Measurements from ENCODE around the gene THSD7A.
"Not testable (repeated sequence)": the region's sequence is repeated elsewhere in the genome, so short reads cannot be mapped to it uniquely, and the experiment has no call there.

THSD7A gene

GRCh38 chr7:11464624-11465023 is 367.4 kb downstream of the THSD7A start:
- Mint-ChIP-seq H3K27me3 (no peaks in the 10 kb centered on the region), H3K27ac (no peak overlapping the region), H3K9me3 (ENCODE audit: low read depth) (no peaks in the 10 kb centered on the region), H3K36me3 (no peaks in the 10 kb centered on the region), H3K4me3 (no peak overlapping the region), H3K4me1 (ENCODE audit: low read depth) (no peaks in the 10 kb centered on the region)

- H3K27ac Mint-ChIP-seq: no peak overlapping the region
- H3K4me1 Mint-ChIP-seq (ENCODE audit: low read depth): no peaks in the 10 kb centered on the region
- H3K9me3 Mint-ChIP-seq (ENCODE audit: low read depth): no peaks in the 10 kb centered on the region
- no peak overlapping the region for H3K4me3 Mint-ChIP-seq
- H3K36me3 Mint-ChIP-seq: no peaks in the 10 kb centered on the region
- no peaks in the 10 kb centered on the region for H3K27me3 Mint-ChIP-seq
Measured at GRCh38 chr7:11461946-11462345, 370.1 kb downstream of the THSD7A start.

- Mint-ChIP-seq H3K27ac (no peak overlapping the region), H3K4me1 (ENCODE audit: low read depth) (no peaks in the 10 kb centered on the region), H3K4me3 (no peak overlapping the region), H3K27me3 (no peaks in the 10 kb centered on the region), H3K9me3 (ENCODE audit: low read depth) (no peaks in the 10 kb centered on the region), H3K36me3 (no peaks in the 10 kb centered on the region)
Measured at GRCh38 chr7:11458736-11459483, 373.1 kb downstream of the THSD7A start.

GRCh38 chr7:11457419-11457818 is 374.6 kb downstream of the THSD7A start:
- H3K4me3 Mint-ChIP-seq: no peak overlapping the region
- no peak overlapping the region for H3K27ac Mint-ChIP-seq
- no peaks in the 10 kb centered on the region for H3K36me3 Mint-ChIP-seq
- no peaks in the 10 kb centered on the region for H3K27me3 Mint-ChIP-seq
- no peaks in the 10 kb centered on the region for H3K9me3 Mint-ChIP-seq (ENCODE audit: low read depth)
- no peaks in the 10 kb centered on the region for H3K4me1 Mint-ChIP-seq (ENCODE audit: low read depth)

GRCh38 chr7:11456574-11456973 is 375.4 kb downstream of the THSD7A start:
- no peaks in the 10 kb centered on the region for H3K36me3 Mint-ChIP-seq
- H3K9me3 Mint-ChIP-seq (ENCODE audit: low read depth): no peaks in the 10 kb centered on the region
- no peaks in the 10 kb centered on the region for H3K4me1 Mint-ChIP-seq (ENCODE audit: low read depth)
- no peaks in the 10 kb centered on the region for H3K27me3 Mint-ChIP-seq
- H3K4me3 Mint-ChIP-seq: no peak overlapping the region
- H3K27ac Mint-ChIP-seq: no peak overlapping the region

GRCh38 chr7:11452476-11452875 is 379.5 kb downstream of the THSD7A start:
- Mint-ChIP-seq H3K27ac (no peak overlapping the region), H3K27me3 (no peaks in the 10 kb centered on the region), H3K36me3 (no peaks in the 10 kb centered on the region), H3K9me3 (ENCODE audit: low read depth) (no peaks in the 10 kb centered on the region), H3K4me1 (ENCODE audit: low read depth) (no peaks in the 10 kb centered on the region), H3K4me3 (no peak overlapping the region)

- Mint-ChIP-seq H3K4me1 (ENCODE audit: low read depth) (no peaks in the 10 kb centered on the region), H3K4me3 (no peak overlapping the region), H3K36me3 (no peaks in the 10 kb centered on the region), H3K27me3 (no peaks in the 10 kb centered on the region), H3K9me3 (ENCODE audit: low read depth) (no peaks in the 10 kb centered on the region), H3K27ac (no peak overlapping the region)
Measured at GRCh38 chr7:11450281-11450680, 381.7 kb downstream of the THSD7A start.

GRCh38 chr7:11449316-11449715 is 382.7 kb downstream of the THSD7A start:
- Mint-ChIP-seq H3K36me3 (no peaks in the 10 kb centered on the region), H3K27me3 (no peaks in the 10 kb centered on the region), H3K9me3 (ENCODE audit: low read depth) (no peaks in the 10 kb centered on the region), H3K27ac (no peak overlapping the region), H3K4me3 (no peak overlapping the region), H3K4me1 (ENCODE audit: low read depth) (no peaks in the 10 kb centered on the region)

- Mint-ChIP-seq H3K4me1 (ENCODE audit: low read depth) (no peaks in the 10 kb centered on the region), H3K27me3 (no peaks in the 10 kb centered on the region), H3K9me3 (ENCODE audit: low read depth) (no peaks in the 10 kb centered on the region), H3K36me3 (no peaks in the 10 kb centered on the region), H3K4me3 (no peak overlapping the region), H3K27ac (no peak overlapping the region)
Measured at GRCh38 chr7:11448323-11448722, 383.7 kb downstream of the THSD7A start.

- H3K27ac Mint-ChIP-seq: no peak overlapping the region
- no peaks in the 10 kb centered on the region for H3K9me3 Mint-ChIP-seq (ENCODE audit: low read depth)
- H3K27me3 Mint-ChIP-seq: no peaks in the 10 kb centered on the region
- H3K36me3 Mint-ChIP-seq: no peaks in the 10 kb centered on the region
- H3K4me1 Mint-ChIP-seq (ENCODE audit: low read depth): no peaks in the 10 kb centered on the region
- H3K4me3 Mint-ChIP-seq: no peak overlapping the region
Measured at GRCh38 chr7:11447106-11447505, 384.9 kb downstream of the THSD7A start.

GRCh38 chr7:11443934-11444333 is 388.1 kb downstream of the THSD7A start:
- not testable (repeated sequence) for H3K36me3 Mint-ChIP-seq; H3K27ac Mint-ChIP-seq; H3K27me3 Mint-ChIP-seq; H3K4me3 Mint-ChIP-seq; H3K4me1 Mint-ChIP-seq (ENCODE audit: low read depth); H3K9me3 Mint-ChIP-seq (ENCODE audit: low read depth)

- H3K36me3 Mint-ChIP-seq: no peaks in the 10 kb centered on the region
- no peak overlapping the region for H3K4me3 Mint-ChIP-seq
- no peaks in the 10 kb centered on the region for H3K27me3 Mint-ChIP-seq
- H3K9me3 Mint-ChIP-seq (ENCODE audit: low read depth): no peaks in the 10 kb centered on the region
- no peak overlapping the region for H3K27ac Mint-ChIP-seq
- no peaks in the 10 kb centered on the region for H3K4me1 Mint-ChIP-seq (ENCODE audit: low read depth)
Measured at GRCh38 chr7:11437994-11438393, 394.0 kb downstream of the THSD7A start.

- Mint-ChIP-seq H3K27me3 (no peaks in the 10 kb centered on the region), H3K36me3 (no peaks in the 10 kb centered on the region), H3K4me3 (no peak overlapping the region), H3K27ac (no peak overlapping the region), H3K9me3 (ENCODE audit: low read depth) (no peaks in the 10 kb centered on the region), H3K4me1 (ENCODE audit: low read depth) (no peaks in the 10 kb centered on the region)
Measured at GRCh38 chr7:11436773-11437524, 395.0 kb downstream of the THSD7A start.

GRCh38 chr7:11436316-11436715 is 395.7 kb downstream of the THSD7A start:
- H3K9me3 Mint-ChIP-seq (ENCODE audit: low read depth): no peaks in the 10 kb centered on the region
- no peaks in the 10 kb centered on the region for H3K27me3 Mint-ChIP-seq
- H3K36me3 Mint-ChIP-seq: no peaks in the 10 kb centered on the region
- H3K4me3 Mint-ChIP-seq: no peak overlapping the region
- no peaks in the 10 kb centered on the region for H3K4me1 Mint-ChIP-seq (ENCODE audit: low read depth)
- no peak overlapping the region for H3K27ac Mint-ChIP-seq

GRCh38 chr7:11434366-11434765 is 397.6 kb downstream of the THSD7A start:
- H3K4me1 Mint-ChIP-seq (ENCODE audit: low read depth): no peaks in the 10 kb centered on the region
- H3K4me3 Mint-ChIP-seq: no peak overlapping the region
- no peaks in the 10 kb centered on the region for H3K36me3 Mint-ChIP-seq
- no peaks in the 10 kb centered on the region for H3K9me3 Mint-ChIP-seq (ENCODE audit: low read depth)
- no peak overlapping the region for H3K27ac Mint-ChIP-seq
- no peaks in the 10 kb centered on the region for H3K27me3 Mint-ChIP-seq

GRCh38 chr7:11430841-11431240 is 401.2 kb downstream of the THSD7A start:
- Mint-ChIP-seq H3K27ac (no peak overlapping the region), H3K27me3 (no peaks in the 10 kb centered on the region)

More at GRCh38 chr7:11430841-11431240, 401.2 kb downstream of the THSD7A start:
- no peaks in the 10 kb centered on the region for H3K36me3 Mint-ChIP-seq
- H3K4me1 Mint-ChIP-seq (ENCODE audit: low read depth): no peaks in the 10 kb centered on the region
- H3K4me3 Mint-ChIP-seq: no peak overlapping the region
- no peaks in the 10 kb centered on the region for H3K9me3 Mint-ChIP-seq (ENCODE audit: low read depth)
